Suppressor macrophage treated with lipopolysaccharide for 4 hours (primary cell): ENCODE data around the gene ARID1B.

Experiments used
- DNase-seq: peaks from one replicate; pipeline ENCODE4 v3.0.0-alpha.2; 2020

ARID1B gene

DNA sequence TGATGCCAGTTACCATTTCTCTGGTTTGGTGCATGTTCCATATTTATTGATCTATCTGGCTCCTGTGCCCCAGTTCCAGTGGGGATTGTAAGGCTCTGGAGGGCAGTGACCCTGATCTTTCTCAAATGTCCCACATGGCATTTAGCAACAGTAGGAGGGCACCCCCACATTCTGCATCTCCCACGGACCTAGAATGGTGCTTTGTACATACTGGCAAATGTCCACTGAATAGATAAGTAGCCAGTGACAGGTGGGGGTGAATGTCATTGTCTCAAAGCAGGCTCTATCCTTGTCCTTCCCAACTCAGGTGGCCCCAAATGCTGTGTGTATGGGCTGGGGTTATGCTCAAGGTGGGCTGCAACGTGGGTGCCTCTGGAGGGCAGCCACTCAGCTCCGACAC lies 462.0 kb downstream of the ARID1B start:
- DNase-seq: no peak

- DNase-seq: no peak
Measured at GRCh38 chr6:157239671-157240058, 462.5 kb downstream of the ARID1B start.

- DNase-seq: peak; percentile 23
Measured at GRCh38 chr6:157240059-157240959, 463.1 kb downstream of the ARID1B start.

DNA sequence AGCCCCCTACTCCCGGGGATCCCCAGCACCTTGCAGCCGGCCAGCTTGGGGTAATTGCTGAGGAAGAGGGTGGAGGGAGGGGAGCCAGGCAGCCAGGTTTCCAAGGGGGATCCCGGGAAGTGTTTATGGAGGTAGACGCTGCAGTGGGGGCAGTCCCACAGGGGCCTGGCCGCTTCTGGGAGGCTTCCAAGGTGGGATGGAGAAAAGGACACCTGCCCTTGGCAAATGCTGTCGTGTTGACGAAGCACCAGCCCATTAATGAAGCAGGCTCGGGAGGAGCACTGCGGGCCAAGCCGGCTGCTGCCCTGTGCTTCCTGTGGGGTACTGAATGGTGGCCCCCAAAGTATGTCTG lies 463.8 kb downstream of the ARID1B start:
- DNase-seq: no peak

GRCh38 chr6:157242791-157243190 lies 465.6 kb downstream of the ARID1B start:
- DNase-seq: no peak

- no peak for DNase-seq
Measured at GRCh38 chr6:157244175-157244574, 467.0 kb downstream of the ARID1B start.

DNA sequence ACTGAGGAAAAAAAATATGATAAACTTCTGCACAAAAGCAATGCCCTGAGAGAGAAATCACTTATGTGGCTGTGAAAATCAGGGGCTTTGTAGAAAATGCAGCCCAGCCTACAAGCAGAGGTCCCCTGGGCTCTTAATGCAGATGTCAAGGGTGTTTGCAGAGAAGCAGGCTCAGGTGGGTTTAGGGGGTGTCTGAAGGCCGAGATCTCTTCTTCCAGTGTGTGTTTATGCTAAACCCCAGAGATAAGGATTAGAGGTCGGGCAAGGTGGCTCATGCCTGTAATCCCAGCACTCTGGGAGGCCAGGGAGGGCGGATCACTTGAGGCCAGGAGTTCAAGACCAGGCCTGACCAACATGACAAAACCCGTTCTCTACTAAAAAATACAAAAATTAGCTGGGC lies 467.6 kb downstream of the ARID1B start:
- no peak for DNase-seq

GRCh38 chr6:157245436-157245835 lies 468.3 kb downstream of the ARID1B start:
- no peak for DNase-seq

- no peak for DNase-seq
Measured at GRCh38 chr6:157246048-157246630, 469.0 kb downstream of the ARID1B start.

GRCh38 chr6:157246771-157247484 lies 469.8 kb downstream of the ARID1B start:
- DNase-seq: no peak

GRCh38 chr6:157248264-157248663 lies 471.1 kb downstream of the ARID1B start:
- no peak for DNase-seq

DNA sequence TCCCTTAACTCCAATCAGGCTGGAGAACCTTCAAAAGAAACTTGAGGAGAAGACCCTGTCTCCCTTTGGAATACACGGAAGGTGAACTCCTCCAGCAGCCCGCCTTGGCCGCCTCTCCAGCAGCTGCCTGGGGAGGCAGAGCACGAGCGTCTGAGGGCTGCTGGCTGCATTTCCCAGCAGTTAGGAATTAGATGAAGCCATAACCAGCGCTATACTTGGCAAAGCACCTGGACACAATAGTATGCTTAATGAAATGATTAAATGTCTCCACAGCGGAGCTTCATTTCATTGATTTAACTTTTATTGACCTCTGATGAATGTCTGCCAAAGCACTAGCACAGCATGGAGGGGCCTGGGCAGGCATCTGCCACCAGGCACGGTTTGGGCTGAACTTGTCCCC lies 472.6 kb downstream of the ARID1B start:
- no peak for DNase-seq

- DNase-seq: no peak
Measured at GRCh38 chr6:157251586-157252247, 474.5 kb downstream of the ARID1B start.

DNA sequence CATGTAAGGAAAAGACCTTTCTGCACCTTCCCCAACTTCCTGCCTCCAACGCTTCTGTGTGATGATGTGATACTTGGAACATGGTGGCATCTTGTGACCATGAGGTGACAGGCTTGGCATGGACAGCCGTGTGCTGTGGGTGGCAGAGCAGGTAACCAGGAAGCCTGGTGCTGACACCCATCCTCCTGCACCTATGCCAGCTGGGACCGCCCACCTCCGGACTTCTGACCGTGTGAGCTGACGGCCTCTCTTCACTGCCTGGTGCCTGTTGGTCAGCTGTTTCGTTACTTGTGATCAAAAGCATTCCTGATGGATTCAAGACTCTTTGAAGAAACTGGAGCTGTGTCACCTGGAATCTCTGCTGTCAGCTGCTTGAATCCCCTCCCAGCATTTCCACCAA lies 475.8 kb downstream of the ARID1B start:
- DNase-seq: no peak

- DNase-seq: no peak
Measured at GRCh38 chr6:157253699-157254098, 476.5 kb downstream of the ARID1B start.

DNA sequence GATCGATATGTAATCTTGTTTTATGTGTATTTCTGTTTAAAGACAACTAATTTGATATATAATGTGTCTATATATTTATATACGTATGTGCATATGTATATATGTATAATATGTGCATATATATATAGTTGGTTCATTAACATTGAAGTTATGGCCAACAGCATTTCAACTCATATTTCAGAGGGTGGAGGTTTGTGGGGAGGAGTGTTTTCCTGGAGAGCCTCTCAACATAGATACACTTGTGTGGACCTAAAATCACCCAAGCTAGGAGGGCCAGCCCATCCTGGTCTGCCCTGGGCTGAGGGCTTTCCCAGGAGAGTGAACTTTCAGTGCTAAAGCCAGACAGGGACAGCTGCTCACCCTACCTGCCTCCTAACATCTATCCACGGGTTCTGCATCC lies 477.4 kb downstream of the ARID1B start:
- DNase-seq: no peak

- DNase-seq: no peak
Measured at GRCh38 chr6:157255079-157255478, 477.9 kb downstream of the ARID1B start.

DNA sequence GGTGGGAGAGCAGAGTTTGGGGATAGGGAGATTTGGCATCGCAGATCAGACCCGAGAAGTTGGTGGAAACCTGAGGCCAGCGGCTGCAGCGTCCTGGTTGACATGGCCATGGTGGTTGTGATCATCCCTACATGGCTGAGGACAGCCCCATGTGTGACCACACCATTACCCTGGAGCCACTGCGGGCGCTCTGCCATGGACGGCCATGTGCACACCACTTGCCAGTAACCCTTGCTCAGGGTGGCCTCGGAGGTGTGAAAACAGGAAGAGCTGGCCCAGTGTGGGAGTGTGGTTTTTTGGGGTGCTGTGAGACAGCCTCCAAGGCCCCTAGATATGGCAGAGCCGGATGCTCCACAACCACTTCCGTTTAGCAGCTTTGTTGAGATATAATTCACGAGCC lies 481.7 kb downstream of the ARID1B start:
- DNase-seq: no peak

- no peak for DNase-seq
Measured at GRCh38 chr6:157259443-157259842, 482.3 kb downstream of the ARID1B start.
